Hepatocyte (in vitro differentiated cells): ENCODE results near the gene CPE.

Source experiments
- CTCF ChIP-seq: fragments of 200-600 bp; sonication (generic); IDR thresholded peaks from 2 replicates; pipeline ENCODE4 v1.5.1; 2016; ENCODE audit warnings: antibody characterized with exemption, mild to moderate bottlenecking; ENCODE audit not compliant: poor library complexity
- EZH2 ChIP-seq: fragments of 200-600 bp; sonication (generic); IDR thresholded peaks from 2 replicates; pipeline ENCODE4 v1.6.1; 2016; ENCODE audit warnings: antibody characterized with exemption, mild to moderate bottlenecking, borderline replicate concordance

- TF ChIP-seq CTCF (no peak), EZH2 (no peak)
These were observed 99.5 kb downstream of the CPE start for GRCh38 chr4:165478260-165478659.
